ENCODE measurements around the gene SGMS1.
"Not testable (repeated sequence)": the region's sequence is repeated elsewhere in the genome, so short reads cannot be mapped to it uniquely, and the experiment has no call there.

SGMS1 gene

GRCh38 chr10:50623663-50624412 lies at the start of gene SGMS1:
TSS of gene SGMS1 (minus strand) at chr10:50623956. CDS start at chr10:50344114, 279,842 bp downstream.
- peak within 1 kb of the TSS; percentile 78 for H3K4me3 ChIP-seq (ENCODE audit: low read depth, low read length)

- H3K4me3 ChIP-seq (ENCODE audit: low read depth, low read length) = not testable (repeated sequence)
Observed at GRCh38 chr10:50672152-50672551, 48.4 kb upstream of the SGMS1 start.

GRCh38 chr10:50671645-50672044 lies 47.9 kb upstream of the SGMS1 start:
- not testable (repeated sequence) for H3K4me3 ChIP-seq (ENCODE audit: low read depth, low read length)

- H3K4me3 ChIP-seq (ENCODE audit: low read depth, low read length) = not testable (repeated sequence)
Observed at GRCh38 chr10:50669957-50670356, 46.2 kb upstream of the SGMS1 start.

- not testable (repeated sequence) for H3K4me3 ChIP-seq (ENCODE audit: low read depth, low read length)
Observed at GRCh38 chr10:50667353-50667752, 43.6 kb upstream of the SGMS1 start.

GRCh38 chr10:50662420-50662819 lies 38.7 kb upstream of the SGMS1 start:
- H3K4me3 ChIP-seq (ENCODE audit: low read depth, low read length) = not testable (repeated sequence)

GRCh38 chr10:50661563-50661962 lies 37.8 kb upstream of the SGMS1 start:
- H3K4me3 ChIP-seq (ENCODE audit: low read depth, low read length) = not testable (repeated sequence)

- peak overlapping the region; percentile 1 for H3K4me3 ChIP-seq (ENCODE audit: low read depth, low read length)
Observed at GRCh38 chr10:50659865-50660730, 36.3 kb upstream of the SGMS1 start.

- H3K4me3 ChIP-seq (ENCODE audit: low read depth, low read length) = not testable (repeated sequence)
Observed at GRCh38 chr10:50659016-50659864, 35.5 kb upstream of the SGMS1 start.

- H3K4me3 ChIP-seq (ENCODE audit: low read depth, low read length) = no peak overlapping the region
Observed at GRCh38 chr10:50658165-50658564, 34.4 kb upstream of the SGMS1 start.

GRCh38 chr10:50653758-50654157 lies 30.0 kb upstream of the SGMS1 start:
- no peak overlapping the region for H3K4me3 ChIP-seq (ENCODE audit: low read depth, low read length)

- no peak overlapping the region for H3K4me3 ChIP-seq (ENCODE audit: low read depth, low read length)
Observed at GRCh38 chr10:50653142-50653541, 29.4 kb upstream of the SGMS1 start.

- H3K4me3 ChIP-seq (ENCODE audit: low read depth, low read length) = no peak overlapping the region
Observed at GRCh38 chr10:50651808-50652207, 28.1 kb upstream of the SGMS1 start.

- no peak overlapping the region for H3K4me3 ChIP-seq (ENCODE audit: low read depth, low read length)
Observed at GRCh38 chr10:50650481-50650880, 26.7 kb upstream of the SGMS1 start.

- no peak overlapping the region for H3K4me3 ChIP-seq (ENCODE audit: low read depth, low read length)
Observed at GRCh38 chr10:50648935-50649227, 25.1 kb upstream of the SGMS1 start.

GRCh38 chr10:50648089-50648934 lies 24.6 kb upstream of the SGMS1 start:
- no peak overlapping the region for H3K4me3 ChIP-seq (ENCODE audit: low read depth, low read length)

GRCh38 chr10:50647350-50647749 lies 23.6 kb upstream of the SGMS1 start:
- H3K4me3 ChIP-seq (ENCODE audit: low read depth, low read length) = not testable (repeated sequence)

- H3K4me3 ChIP-seq (ENCODE audit: low read depth, low read length) = no peak overlapping the region
Observed at GRCh38 chr10:50645236-50645635, 21.5 kb upstream of the SGMS1 start.

- H3K4me3 ChIP-seq (ENCODE audit: low read depth, low read length) = no peak overlapping the region
Observed at GRCh38 chr10:50641626-50642025, 17.9 kb upstream of the SGMS1 start.

- H3K4me3 ChIP-seq (ENCODE audit: low read depth, low read length) = no peak overlapping the region
Observed at GRCh38 chr10:50640238-50640637, 16.5 kb upstream of the SGMS1 start.
